ENCODE data around the gene COL5A3.
A peak's percentile ranks its signal among the peaks of the same experiment; 100 is the strongest.

The COL5A3 gene

DNA sequence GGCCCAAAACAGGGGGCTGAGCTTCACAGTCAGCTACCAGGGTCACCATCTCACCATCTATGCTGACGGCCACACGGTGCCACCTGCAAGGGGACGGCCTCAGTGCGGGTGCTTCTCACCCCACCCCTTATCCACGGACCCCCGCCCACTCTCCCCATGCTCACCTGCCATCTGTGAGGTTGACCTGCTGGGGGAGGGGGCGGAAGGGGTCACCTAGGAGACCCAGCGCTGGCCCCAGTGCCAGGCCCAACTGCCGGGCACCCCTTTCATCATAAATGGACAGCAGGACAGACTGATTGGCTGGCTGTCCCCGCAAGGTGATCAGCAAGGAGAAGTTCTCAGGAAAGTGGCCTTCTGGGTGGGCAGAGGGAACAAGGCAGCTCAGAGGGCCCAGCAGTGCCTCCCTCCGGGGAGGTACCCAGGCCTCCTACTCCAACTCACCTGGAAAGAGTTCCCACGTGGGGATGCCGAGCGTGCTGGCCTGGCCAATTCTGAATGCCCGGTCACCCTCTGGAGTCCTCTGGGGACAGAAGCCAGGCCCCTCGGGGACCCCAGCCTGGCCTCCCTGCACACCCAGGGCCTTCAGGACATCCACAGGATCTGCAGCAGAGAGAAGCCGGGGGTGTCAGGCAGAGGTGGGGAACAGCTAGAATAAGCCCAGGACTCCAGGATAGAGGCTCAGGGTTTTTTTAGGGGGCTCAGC lies 4.5 kb downstream of the COL5A3 start:
- H3K27ac ChIP-seq: no peak overlapping the region
- TF ChIP-seq ZFX (IDR thresholded peaks at IDR 0.05): no peak
- TF ChIP-seq, protein P1, sequence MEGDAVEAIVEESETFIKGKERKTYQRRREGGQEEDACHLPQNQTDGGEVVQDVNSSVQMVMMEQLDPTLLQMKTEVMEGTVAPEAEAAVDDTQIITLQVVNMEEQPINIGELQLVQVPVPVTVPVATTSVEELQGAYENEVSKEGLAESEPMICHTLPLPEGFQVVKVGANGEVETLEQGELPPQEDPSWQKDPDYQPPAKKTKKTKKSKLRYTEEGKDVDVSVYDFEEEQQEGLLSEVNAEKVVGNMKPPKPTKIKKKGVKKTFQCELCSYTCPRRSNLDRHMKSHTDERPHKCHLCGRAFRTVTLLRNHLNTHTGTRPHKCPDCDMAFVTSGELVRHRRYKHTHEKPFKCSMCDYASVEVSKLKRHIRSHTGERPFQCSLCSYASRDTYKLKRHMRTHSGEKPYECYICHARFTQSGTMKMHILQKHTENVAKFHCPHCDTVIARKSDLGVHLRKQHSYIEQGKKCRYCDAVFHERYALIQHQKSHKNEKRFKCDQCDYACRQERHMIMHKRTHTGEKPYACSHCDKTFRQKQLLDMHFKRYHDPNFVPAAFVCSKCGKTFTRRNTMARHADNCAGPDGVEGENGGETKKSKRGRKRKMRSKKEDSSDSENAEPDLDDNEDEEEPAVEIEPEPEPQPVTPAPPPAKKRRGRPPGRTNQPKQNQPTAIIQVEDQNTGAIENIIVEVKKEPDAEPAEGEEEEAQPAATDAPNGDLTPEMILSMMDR (conservative IDR thresholded peaks at IDR 0.05): no peak

DNA sequence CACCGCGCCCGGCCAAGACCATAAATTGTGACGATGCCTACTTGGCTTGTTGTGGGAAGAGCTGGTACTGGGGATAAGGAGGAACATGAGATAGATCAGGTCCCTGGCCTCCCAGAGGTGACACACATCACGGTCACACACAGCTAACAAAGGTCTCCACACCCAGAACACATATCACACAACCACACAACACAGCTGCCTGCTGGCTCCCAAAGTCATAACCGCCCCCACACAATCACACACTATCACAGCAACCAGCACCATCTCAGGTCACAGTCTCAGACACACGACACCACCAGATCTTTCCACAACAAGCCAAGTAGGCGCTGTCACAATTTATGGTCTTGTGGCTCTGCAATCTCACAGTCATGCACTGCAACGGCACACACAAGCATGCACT lies 5.7 kb downstream of the COL5A3 start:
- TF ChIP-seq, protein P1 (conservative IDR thresholded peaks at IDR 0.05): no peak
- TF ChIP-seq ZFX (IDR thresholded peaks at IDR 0.05): no peak
- no peak overlapping the region for H3K27ac ChIP-seq

DNA sequence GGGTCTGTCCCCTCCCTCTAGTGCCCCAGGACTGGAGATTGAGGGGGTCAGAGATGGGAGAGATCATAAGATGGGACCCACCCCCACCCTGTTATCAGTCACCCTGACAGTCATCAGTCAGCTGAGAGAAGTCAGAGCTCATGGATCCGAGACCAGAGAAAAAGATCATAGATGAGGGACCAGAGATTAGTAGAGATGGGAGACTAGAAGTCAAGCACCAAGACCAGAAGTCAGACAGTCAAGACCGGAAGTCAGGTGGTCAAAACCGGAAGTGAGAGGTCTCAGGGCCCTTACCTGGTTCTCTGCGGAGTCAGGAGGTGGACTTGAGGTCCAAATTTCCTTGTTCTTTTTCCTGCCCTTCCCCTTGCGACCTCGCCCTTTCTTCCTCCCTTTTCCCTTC lies 7.0 kb downstream of the COL5A3 start:
- TF ChIP-seq, protein P1 (conservative IDR thresholded peaks at IDR 0.05): no peak
- TF ChIP-seq ZFX (IDR thresholded peaks at IDR 0.05): no peak
- no peak overlapping the region for H3K27ac ChIP-seq

DNA sequence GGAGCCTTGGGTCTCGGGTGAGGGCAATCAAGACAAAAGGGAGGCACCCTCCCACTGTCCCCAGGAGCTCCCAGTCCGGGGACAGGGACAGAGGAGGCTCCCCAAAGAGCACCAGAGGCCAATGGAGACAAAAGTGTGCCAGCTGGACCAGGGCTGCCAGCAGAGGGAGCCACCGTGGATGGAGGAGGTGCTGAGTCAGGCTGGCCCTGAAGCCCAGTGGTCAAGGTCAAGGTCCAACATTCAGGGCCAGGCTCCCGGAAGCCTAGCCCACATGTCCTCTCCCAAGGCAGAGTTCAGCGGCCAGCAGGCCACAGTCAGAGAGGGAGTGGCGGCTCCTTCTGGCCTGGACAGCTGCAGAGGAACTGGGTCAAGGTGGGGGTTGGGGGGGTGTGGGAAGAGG lies 8.4 kb downstream of the COL5A3 start:
- TF ChIP-seq, protein P1 (conservative IDR thresholded peaks at IDR 0.05): no peak; the same call in 1 of the 2 replicates
- TF ChIP-seq ZFX (IDR thresholded peaks at IDR 0.05): no peak
- H3K27ac ChIP-seq: no peak overlapping the region

DNA sequence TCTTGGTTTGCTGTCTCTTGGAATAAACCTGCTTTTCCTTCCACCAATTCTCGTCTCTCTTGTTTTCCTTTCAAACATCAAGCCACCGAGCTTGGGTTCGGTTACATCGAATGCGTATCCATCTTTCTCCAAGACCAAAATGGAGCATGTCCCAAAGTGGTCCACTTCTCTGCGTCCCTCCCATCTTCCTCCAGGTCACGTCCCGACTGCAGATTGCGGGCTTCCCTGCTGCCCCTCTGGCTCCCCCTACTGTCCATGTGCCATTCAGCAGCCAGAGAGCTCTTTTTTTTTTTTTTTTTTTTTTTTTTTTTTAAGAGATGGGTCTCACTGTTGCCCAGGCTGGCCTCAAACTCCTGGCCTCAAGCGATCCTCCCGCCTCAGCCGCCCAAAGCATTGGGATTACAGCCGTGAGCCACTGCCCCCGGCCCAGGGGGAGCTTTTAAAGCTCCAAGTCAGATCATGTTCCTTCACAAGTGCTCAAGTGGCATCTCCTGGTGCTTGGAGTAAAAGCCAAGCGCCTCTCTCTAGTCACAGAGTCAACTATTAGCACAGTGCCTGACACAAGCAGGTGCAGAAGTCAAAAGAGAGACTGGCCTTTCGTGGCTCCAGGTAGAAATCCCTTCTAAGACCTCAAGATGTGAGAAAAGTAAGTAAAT lies 10.0 kb downstream of the COL5A3 start:
- no peak overlapping the region for H3K27ac ChIP-seq
- TF ChIP-seq, protein P1 (conservative IDR thresholded peaks at IDR 0.05): peak; percentile 97
- no peak for TF ChIP-seq ZFX (IDR thresholded peaks at IDR 0.05)

DNA sequence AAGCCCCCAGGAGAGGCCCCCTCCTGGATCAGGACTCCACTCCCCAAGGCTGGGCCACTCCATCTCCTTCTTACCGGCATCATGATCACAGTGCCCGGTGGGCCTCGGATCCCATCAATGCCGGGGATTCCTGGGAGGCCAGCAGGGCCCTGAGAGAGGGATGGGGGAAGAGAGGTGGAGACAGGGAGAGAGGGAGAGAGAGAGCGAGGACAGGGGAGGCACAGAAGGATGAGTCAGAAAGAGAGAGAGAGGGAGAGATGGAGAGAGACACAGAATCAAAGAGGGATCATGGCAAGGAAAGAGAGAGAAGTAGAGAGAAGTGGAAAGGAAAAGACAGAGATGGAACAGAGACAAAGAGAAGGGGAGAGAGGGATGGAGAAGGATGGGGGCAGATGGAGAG lies 13.8 kb downstream of the COL5A3 start:
- no peak overlapping the region for H3K27ac ChIP-seq
- no peak for TF ChIP-seq ZFX (IDR thresholded peaks at IDR 0.05)
- TF ChIP-seq, protein P1 (conservative IDR thresholded peaks at IDR 0.05): no peak

DNA sequence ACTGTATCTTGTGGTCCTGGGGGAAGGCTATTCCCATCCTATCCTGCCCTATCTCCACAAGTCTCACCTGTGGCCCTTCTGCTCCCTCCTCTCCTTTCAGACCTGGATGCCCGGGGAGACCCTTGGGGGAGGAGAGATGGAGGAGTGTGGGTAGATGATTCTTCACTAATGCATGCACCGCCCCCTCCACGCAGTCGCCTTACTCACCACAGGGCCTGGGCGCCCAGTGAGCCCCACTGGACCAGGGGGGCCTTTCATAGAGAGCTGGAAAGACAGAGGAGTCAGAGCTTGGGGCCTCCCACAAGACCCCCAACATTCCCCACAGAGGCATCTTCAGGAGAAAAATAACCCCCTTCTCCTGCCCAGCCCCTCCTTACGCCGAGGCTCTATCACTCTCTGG lies 14.3 kb downstream of the COL5A3 start:
- no peak overlapping the region for H3K27ac ChIP-seq
- TF ChIP-seq ZFX (IDR thresholded peaks at IDR 0.05): no peak
- TF ChIP-seq, protein P1 (conservative IDR thresholded peaks at IDR 0.05): no peak

All from C4-2B (cell line).